NCI-H128 (cell line): ENCODE data around the gene RDH5.

Experiments
- DNase-seq: peaks from one replicate; lab custom pipeline; 2025; ENCODE audit not compliant: unreplicated experiment; lab: John Stamatoyannopoulos, UW

The RDH5 gene, protein sequence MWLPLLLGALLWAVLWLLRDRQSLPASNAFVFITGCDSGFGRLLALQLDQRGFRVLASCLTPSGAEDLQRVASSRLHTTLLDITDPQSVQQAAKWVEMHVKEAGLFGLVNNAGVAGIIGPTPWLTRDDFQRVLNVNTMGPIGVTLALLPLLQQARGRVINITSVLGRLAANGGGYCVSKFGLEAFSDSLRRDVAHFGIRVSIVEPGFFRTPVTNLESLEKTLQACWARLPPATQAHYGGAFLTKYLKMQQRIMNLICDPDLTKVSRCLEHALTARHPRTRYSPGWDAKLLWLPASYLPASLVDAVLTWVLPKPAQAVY

DNA sequence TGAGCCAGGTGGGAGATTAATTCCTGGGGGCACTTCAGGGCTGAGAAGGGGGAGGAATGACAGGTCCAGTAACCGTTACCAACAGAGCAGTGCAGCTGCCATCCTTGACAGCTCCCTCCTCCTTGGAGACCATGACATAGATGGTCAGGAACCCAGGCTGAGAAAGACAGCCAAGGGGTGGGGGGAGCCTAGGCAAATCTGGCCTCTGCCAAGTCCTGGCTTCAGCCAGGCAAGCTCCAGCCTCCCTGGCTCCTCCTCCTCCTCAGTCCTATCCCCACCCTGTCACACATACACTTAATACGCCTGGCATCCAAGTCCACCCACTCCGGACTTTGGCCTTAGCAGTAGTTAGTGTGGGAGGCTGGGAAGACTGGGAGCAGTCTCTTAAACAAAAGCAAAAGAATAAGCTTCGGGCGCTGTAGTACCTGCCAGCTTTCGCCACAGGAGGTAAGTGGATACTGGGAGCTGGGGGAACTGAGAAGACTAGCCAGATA lies at the start of gene RDH5:
Gene RDH5, plus strand, starts transcription at position 323 of the 494 bp plus-strand sequence. CDS start 792 bp downstream, outside the sequence.
- no peak for DNase-seq

DNA sequence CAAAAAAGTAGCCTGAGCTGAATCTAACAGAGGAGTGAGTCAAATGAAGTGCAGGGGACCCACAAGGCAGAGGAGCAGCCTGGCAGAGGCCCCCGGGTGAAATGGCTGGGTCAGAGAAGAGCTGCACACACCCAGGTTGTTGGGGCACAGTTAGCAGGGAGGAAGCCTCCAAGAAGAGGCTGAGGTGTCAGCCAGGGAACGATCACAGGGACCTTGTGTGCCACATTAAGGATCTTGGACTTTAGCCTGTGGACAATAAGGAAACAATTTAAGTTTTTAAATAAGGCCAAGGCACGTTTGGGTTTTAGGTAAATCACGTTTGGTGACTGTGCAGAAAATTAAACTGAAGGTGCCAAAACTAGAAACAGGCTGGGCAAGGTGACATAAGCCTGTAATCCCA lies 48.4 kb upstream of the RDH5 start:
- no peak for DNase-seq

DNA sequence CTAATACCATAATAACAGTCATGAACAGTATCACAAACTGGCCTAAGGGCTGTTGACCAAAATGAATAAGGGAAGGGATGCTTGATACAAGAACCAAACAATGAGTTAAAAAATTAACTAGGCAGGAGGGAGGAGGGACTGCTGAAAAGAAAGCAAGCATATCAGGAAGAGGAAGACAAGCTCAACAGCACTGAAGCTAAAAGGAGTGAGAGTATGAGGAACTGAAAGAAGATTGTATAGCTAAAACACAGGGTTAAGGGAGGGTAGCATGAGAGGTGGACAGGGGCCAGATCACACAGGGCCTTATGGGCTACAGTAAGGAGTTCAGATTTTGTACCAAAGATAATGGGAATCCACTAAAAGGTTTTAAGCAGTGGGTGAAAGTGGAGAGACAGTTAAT lies 46.6 kb upstream of the RDH5 start:
- no peak for DNase-seq

DNA sequence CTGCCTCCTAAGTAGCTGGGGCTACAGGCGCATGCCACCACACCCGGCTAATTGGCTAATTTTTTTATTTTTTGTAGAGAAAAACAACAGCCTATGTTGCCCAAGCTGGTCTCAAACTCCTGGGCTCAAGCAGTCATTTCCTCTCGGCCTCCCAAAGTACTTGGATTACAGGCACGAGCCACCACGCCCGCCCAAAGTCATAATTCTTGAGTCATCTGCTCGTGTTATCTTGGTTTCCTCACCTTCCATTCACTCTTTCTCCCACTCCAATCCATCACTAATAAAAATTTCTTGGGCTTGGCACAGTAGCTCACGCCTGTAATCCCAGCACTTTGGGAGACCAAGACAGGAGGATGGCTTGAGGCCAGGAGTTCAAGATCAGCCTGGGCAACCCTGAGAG lies 44.5 kb upstream of the RDH5 start:
- DNase-seq: no peak

DNA sequence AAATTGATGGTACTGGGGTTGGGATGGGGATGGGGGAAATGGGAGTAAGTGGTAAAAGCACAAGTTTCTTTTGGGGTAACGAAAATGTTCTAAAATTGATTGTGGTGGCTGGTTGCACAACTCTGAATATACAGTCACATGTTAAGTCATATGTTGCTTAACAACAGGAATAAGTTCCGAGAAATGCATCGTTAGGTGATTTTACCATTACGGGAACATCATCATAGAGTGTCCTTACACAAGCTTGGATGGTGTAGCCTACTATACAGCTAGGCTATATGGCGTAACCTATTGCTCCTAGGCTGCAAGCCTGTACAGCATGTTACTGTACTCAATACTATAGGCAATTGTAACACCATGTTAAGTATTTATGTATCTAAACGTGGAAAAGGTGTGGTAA lies 43.5 kb upstream of the RDH5 start:
- DNase-seq: no peak

DNA sequence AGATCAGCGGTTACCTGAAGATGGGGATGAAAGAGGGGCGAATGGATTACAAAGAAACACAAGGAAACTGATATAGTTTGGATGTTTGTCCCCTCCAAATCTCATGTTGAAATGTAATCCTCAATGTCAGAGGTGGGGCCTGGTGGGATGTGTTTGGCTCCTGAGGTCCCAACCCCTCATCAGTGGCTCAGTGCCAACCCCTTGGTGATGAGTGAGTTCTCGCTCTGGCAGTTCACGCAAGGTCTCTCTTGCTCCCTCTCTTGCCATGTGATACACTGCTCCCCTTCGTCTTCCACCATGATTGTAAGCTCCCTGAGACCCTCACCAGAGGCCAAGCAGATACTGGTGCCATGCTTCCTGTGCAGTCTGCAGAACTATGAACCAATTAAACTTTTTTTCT lies 40.5 kb upstream of the RDH5 start:
- DNase-seq: no peak

DNA sequence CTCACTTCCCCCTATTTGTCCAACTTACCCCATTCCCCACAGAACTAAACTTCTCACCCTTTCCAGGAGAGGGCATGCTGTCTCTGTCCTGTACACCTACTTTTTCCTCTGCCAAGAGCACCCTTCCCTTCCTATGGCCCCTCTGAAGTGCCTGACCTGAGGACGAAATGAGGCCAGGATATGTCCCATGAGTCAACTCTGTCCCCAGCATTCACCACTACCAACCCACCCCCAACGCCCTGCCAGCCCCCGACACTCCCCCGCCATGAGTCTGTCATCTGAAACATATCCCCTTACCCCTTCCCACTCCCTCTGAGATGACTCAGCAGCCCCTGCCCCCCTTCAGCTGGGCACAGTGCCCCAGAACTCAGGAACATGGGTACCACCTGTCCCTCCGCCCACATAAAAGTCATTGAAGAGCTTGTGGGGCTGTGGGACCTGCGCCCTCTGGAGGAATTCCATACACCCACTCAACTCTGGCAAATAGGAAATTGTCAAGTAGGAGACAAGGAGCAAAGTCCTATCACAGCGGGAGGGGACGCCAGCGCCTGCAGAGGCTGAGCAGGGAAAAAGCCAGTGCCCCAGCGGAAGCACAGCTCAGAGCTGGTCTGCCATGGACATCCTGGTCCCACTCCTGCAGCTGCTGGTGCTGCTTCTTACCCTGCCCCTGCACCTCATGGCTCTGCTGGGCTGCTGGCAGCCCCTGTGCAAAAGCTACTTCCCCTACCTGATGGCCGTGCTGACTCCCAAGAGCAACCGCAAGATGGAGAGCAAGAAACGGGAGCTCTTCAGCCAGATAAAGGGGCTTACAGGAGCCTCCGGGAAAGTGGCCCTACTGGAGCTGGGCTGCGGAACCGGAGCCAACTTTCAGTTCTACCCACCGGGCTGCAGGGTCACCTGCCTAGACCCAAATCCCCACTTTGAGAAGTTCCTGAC lies 38.8 kb upstream of the RDH5 start:
- DNase-seq: no peak

DNA sequence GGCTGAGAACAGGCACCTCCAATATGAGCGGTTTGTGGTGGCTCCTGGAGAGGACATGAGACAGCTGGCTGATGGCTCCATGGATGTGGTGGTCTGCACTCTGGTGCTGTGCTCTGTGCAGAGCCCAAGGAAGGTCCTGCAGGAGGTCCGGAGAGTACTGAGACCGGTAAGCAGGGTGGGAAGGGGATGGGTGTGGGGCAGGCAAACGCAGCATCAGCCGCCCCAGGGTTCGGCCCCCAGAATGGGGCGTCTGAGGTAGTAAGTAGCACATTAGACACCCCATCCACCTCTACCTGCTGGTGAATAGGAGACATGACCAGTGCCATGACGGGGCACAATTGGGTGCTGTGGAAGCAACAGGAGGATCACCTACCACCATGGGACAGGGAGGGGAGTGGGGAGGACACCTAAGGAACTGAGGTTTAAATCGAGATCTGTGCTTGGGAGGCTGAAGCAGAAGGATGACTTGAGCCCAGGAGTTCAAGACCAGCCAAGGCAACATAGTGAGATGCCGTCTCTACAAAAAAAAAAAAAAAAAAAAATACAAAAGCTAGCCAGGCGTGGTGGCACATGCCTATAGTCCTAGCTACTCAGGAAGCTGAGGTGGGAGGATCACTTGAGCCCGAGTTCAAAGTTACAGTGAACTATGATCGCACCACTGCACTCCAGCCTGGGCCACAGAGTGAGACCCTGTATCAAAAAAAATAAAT lies 38.0 kb upstream of the RDH5 start:
- no peak for DNase-seq

DNA sequence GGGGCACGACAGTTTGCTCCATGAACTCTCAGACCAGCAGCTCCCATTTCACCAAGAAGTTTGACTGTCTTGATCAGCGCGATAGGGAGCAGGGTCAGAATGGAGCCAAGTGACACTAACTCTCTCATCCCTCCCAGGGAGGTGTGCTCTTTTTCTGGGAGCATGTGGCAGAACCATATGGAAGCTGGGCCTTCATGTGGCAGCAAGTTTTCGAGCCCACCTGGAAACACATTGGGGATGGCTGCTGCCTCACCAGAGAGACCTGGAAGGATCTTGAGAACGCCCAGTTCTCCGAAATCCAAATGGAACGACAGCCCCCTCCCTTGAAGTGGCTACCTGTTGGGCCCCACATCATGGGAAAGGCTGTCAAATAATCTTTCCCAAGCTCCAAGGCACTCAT lies 36.5 kb upstream of the RDH5 start:
- no peak for DNase-seq

DNA sequence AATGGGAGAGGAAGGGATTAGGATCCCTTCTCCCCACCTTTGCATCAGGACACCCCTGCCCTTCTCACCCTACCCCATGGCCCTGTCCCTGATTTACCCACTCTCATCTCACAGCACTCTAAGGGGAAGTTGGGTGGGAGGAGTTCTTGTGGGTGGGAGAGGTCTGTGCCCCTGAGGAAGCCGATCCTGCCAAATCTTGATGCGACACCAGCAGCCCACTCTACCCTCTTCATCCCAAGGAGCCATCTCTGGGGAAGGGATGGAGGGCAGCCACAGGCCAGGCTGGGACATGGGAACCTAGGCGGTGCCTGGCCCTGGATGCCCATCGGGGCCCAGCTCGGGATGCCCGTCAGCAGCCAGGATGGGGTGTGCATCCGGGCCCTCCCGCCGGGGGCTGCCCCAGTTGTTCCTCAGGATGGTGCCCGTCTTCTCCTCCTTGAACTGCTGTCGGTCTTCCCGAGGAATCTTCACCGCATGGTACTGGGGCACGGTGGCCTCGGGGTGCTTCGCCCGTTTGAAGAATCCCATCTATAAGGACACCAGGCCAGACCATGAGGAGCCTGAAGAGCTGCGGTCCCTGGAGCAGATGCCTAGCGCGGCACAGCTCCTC lies 35.3 kb upstream of the RDH5 start:
- no peak for DNase-seq

DNA sequence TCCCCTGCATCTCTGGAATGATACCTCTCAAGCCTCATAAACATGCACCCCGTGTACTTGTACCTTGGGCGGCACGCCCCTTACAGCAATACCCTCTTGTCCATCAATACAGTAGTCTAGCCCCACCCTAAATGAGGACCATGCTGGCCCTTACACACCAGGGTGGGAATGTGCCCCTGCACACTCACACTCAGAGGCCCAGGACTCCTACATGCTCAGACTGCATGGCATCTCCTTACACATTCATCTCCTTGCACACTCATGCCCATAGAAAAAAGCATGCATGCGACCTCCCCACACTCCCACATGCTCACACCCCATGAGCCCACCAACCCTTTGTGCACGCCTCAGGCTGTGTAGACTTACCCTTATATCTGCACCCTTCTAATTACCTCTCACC lies 34.5 kb upstream of the RDH5 start:
- DNase-seq: no peak

DNA sequence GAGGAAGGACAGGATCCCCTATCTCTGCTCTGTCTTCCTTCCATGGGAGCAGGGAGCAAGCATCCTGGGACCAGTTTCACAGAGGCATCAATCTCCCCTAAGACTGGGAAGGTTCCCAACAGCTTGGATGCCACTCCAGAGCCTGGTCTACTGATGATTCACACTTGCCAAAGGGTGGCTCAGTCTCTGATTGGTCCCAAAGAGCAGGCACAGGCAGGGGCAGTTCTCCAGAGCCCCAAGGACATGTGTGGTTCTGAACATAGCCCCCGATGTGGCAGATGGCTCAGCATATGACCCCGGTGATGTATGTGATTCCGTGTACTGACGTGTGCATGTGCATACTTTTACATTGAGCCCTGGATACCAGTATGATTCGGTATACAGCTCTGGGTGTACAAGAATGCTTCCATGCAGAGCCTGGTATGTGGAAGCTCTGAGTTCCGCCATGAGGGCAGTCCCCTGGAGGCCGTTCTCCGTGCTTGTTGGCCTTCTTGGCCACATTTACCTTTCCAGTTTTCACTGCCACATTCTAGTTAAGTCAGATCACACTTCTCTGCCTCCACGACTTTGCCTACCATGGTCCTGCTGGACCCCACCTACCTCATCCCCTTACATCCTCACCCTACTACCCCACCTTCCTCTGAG lies 33.7 kb upstream of the RDH5 start:
- DNase-seq: no peak

DNA sequence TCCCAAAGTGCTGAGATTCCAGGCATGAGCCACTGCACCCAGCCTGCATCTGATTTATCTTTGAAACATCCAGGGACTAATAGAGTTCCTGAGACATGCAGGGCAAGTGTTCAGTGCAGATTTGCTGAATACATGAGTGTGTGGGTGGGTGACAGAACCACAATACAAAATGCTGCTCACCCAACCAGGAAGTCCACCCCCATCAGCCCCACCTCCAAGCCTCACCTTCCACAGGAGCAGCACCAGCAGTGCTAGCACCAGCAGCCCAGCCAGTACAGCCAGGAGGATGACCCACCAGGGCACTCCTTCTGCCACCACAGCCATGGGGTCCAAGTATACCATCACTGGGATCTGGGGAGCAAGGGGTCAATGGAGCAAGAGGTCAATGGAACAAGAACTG lies 32.4 kb upstream of the RDH5 start:
- no peak for DNase-seq

DNA sequence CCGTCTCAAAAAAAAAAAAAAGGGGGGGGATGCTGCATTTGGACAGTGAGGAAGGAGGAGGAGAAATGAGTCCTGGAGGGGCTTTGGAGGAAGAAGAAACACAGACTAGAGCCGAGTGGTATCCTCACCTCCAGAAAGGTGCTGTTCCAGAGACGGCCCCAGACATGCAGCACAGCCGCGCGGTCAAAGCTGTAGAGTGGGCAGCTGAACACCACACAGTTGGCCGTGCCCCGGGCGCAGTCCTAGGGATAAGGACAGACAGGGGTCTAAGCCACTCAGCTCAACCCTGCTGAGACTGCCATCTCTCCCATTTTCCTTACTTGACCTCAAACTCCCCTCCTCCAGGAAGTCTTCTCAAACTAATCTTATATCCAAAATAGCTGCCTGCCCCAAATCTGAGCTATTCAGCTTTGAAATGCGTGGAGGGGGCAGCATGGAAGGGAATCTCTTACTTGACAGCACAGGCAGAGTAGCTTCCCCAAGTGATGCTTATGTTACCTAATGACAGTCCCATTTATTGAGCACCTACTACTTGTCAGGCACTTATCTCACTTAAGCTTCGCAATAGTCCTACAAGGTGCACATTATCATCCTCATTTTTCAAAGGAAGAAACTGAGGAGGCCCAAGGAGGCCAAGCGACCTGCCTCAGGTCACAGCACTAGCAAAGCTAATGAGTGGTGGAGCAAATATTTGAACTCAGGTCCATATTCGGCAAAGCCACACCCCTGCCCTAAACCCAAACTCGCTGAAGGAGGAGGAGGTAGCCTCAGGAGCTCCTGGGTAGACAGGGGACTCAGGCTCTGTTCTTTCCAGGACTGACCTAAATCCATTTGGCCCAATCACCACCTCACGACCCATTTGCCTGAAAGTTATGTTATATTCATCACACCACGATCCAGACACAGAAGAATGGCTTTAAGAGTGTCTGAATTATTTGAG lies 31.2 kb upstream of the RDH5 start:
- DNase-seq: no peak

DNA sequence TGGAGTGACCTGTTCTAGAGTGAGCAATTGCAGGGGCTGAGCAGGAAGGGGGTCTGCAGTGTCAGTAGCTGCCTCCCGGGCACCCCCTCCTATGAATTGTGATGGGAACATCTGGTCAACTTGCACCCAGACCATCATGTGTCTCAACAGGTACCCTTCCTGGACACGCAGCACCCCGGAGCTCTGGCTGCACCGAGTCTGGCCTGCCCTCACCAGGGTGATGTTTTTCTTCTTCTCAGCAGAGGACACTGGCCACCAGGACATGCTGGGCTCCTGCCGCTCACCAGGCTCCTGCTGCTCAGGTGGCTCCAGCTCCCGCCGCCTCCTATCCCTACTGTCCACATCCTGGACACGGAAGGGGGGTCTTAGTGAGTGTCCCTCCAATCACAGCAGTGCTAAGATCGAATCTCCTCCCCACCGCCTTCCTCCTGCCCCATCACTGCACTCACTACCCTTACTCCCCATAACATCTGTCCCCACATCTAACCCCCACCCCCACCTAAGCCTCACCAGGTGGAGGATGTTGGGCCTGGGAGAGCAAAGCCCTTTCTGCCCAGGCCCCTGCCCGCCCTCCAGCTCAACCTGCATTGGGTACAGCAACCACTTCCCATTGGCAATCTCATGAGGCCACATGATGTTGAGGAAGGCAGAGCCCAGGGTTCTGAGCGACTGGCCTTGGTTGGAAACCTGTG lies 27.4 kb upstream of the RDH5 start:
- no peak for DNase-seq

DNA sequence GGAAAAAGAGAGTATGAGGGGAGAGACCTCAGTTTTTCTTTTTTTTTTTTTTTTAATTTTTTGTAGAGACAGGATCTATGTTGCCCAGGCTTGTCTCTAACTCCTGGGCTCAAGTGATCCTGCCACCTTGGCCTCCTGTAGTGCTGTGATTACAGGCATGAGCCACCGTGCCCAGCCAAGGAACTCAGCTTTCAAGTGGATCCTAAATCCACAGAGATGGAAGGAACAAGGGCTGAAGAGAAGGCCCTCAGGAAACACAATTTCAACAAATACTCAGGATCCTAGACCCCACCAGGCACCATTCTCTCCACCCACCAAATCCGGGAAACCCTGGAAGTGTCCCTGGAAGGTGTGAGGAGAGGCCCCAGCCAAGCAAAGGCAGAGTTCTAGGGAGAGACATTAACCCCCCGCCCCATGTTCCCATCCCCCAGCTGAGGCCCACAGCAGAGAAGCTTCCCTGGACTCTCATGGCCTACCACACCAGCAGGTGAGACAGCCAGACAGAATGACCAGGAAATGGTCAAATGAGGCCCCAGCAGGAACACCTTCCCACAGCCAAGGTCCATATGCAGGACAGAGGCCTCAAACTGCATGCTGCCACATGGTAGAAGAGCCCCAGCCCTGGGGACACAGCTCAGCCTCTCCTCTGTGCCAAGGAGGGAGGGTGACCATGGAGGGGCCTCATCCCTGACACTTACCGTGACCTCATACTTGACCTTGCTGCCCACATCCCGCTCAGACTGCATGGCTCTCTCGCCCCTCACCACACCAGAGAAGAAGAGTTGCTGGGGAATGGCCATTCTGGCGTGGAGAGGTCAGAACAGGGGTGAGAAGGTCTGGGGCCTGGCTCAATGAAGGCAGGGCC lies 26.6 kb upstream of the RDH5 start:
- DNase-seq: no peak

DNA sequence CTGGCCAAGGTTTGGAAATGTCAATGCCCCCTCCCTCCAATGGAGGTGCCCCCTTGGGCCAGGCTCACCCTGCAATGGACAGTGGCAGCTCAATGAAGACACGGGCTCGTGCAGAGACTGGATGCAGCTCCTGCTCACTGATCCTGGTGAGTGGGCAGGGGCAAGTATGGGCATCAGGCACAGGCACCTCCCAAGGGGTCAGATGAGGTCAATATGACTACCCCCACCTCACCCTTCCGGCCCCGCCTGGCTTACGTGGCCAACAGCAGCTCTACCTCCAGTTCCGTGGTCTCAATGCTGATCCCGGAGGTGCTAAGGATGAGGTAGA lies 26.0 kb upstream of the RDH5 start:
- DNase-seq: no peak

DNA sequence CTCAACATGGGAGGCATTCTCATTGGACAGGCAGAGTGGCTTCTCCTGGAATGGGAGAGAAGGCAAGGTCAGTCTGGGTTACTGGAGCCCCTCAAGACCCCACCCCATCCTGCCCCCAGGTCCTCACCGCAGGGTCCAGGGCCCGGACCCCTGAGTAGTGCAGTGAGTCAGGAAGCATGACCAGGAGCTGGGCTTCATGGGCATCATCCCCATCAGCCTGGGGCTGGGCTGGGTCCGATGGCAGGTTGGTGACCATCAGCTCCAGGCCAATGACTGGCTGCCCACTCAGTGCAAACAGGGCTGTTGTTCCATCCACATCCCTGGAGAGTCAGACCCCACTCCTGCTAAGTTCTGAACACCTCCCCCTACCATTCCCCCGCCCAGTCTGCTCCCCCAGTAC lies 25.5 kb upstream of the RDH5 start:
- no peak for DNase-seq
